SU-DHL-6 (cell line): Measurements from ENCODE around the gene IQCF6.

Experiments
- H2AFZ ChIP-seq: fragments of 200-600 bp; sonication (generic); 2 replicates; pipeline ENCODE4 v1.6.1; 2014; ENCODE audit warnings: low read depth, mild to moderate bottlenecking, moderate library complexity, mixed read lengths, antibody characterized with exemption, low read length; ENCODE audit not compliant: severe bottlenecking
- H3F3A ChIP-seq: fragments of 200-600 bp; shearing (Covaris generic); 2 replicates; pipeline ENCODE4 v1.6.0; 2016; ENCODE audit warnings: antibody characterized with exemption, mild to moderate bottlenecking; ENCODE audit not compliant: insufficient read depth
- H3K27ac ChIP-seq: fragments of 200-600 bp; sonication (generic); 2 replicates; pipeline ENCODE4 v1.5.1; 2016; ENCODE audit warnings: low read depth, mild to moderate bottlenecking, low read length, moderate library complexity, mixed read lengths
- H3K27me3 ChIP-seq: fragments of 200-600 bp; sonication (generic), shearing (Covaris generic); 2 replicates; pipeline ENCODE4 v1.6.0; 2014; ENCODE audit warnings: mild to moderate bottlenecking, low read length
- H3K36me3 ChIP-seq: fragments of 200-600 bp; sonication (generic); 2 replicates; pipeline ENCODE4 v1.6.1; 2014; ENCODE audit warnings: mild to moderate bottlenecking, low read length, mixed read lengths
- H3K4me2 ChIP-seq: fragments of 300-600, 200-600 bp; shearing (Covaris generic), sonication (generic); 2 replicates; pipeline ENCODE4 v1.6.0; 2014; ENCODE audit warnings: low read length, low read depth, mild to moderate bottlenecking; ENCODE audit not compliant: poor library complexity, severe bottlenecking
- H3K4me3 ChIP-seq: fragments of 200-600 bp; sonication (generic); 2 replicates; pipeline ENCODE4 v1.5.1; 2014; ENCODE audit warnings: antibody characterized with exemption, low read length, mild to moderate bottlenecking, mixed read lengths; ENCODE audit not compliant: insufficient read depth, poor library complexity, severe bottlenecking
- H3K79me2 ChIP-seq: fragments of 200-600 bp; sonication (generic); 2 replicates; pipeline ENCODE4 v1.6.1; 2014; ENCODE audit warnings: mild to moderate bottlenecking, low read length, moderate library complexity; ENCODE audit not compliant: insufficient read depth
- H3K9ac ChIP-seq: fragments of 200-600 bp; sonication (generic); 2 replicates; pipeline ENCODE4 v1.7.0; 2014; ENCODE audit warnings: mild to moderate bottlenecking, low read length
- H3K9me2 ChIP-seq: fragments of 200-600 bp; sonication (generic); replicated peaks from 2 replicates; pipeline ENCODE4 v1.6.1; 2014; ENCODE audit warnings: low read length; ENCODE audit not compliant: insufficient read depth
- H3K9me3 ChIP-seq: fragments of 200-600 bp; sonication (generic); 2 replicates; pipeline ENCODE4 v1.6.1; 2014; ENCODE audit warnings: low read length, mixed read lengths; ENCODE audit not compliant: insufficient read depth
- H4K20me1 ChIP-seq: fragments of 200-600 bp; sonication (generic); 2 replicates; pipeline ENCODE4 v1.6.1; 2014; ENCODE audit warnings: low read depth, mild to moderate bottlenecking, antibody characterized with exemption, low read length, moderate library complexity, mixed read lengths
- EZH2phosphoT487 ChIP-seq: fragments of 200-600 bp; sonication (generic), shearing (Covaris generic); conservative IDR thresholded peaks from 2 replicates; pipeline ENCODE4 v1.6.1; 2018; ENCODE audit warnings: mild to moderate bottlenecking, antibody characterized with exemption, low read length, moderate library complexity, mixed read lengths
- TF ChIP-seq, protein P1 (sequence below): fragments of 200-600 bp; sonication (generic); IDR thresholded peaks from one replicate; pipeline ENCODE4 v1.5.1; 2017; ENCODE audit warnings: antibody characterized with exemption, mild to moderate bottlenecking, low read length, moderate library complexity; ENCODE audit not compliant: insufficient read depth, poor library complexity, severe bottlenecking

The IQCF6 gene

GRCh38 chr3:51819151-51819550, 40.1 kb upstream of the IQCF6 start:
- Histone ChIP-seq H3K9me2 (no peaks in the 10 kb centered on the region), H3K4me3 (no peak overlapping the region), H3K4me2 (no peak overlapping the region), H3K36me3 (no peaks in the 10 kb centered on the region), H3K27me3 (peaks cover 3% of the 10 kb centered on the region; the same call in 1 of the 2 replicates), H2AFZ (no peak overlapping the region), H3K9me3 (no peaks in the 10 kb centered on the region), H3K79me2 (no peaks in the 10 kb centered on the region), H3K27ac (no peak overlapping the region), H3F3A (no peaks in the 10 kb centered on the region), H4K20me1 (no peaks in the 10 kb centered on the region), H3K9ac (no peak overlapping the region)
- TF ChIP-seq, protein P1, sequence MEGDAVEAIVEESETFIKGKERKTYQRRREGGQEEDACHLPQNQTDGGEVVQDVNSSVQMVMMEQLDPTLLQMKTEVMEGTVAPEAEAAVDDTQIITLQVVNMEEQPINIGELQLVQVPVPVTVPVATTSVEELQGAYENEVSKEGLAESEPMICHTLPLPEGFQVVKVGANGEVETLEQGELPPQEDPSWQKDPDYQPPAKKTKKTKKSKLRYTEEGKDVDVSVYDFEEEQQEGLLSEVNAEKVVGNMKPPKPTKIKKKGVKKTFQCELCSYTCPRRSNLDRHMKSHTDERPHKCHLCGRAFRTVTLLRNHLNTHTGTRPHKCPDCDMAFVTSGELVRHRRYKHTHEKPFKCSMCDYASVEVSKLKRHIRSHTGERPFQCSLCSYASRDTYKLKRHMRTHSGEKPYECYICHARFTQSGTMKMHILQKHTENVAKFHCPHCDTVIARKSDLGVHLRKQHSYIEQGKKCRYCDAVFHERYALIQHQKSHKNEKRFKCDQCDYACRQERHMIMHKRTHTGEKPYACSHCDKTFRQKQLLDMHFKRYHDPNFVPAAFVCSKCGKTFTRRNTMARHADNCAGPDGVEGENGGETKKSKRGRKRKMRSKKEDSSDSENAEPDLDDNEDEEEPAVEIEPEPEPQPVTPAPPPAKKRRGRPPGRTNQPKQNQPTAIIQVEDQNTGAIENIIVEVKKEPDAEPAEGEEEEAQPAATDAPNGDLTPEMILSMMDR = no peak
- no peak for TF ChIP-seq EZH2phosphoT487

DNA sequence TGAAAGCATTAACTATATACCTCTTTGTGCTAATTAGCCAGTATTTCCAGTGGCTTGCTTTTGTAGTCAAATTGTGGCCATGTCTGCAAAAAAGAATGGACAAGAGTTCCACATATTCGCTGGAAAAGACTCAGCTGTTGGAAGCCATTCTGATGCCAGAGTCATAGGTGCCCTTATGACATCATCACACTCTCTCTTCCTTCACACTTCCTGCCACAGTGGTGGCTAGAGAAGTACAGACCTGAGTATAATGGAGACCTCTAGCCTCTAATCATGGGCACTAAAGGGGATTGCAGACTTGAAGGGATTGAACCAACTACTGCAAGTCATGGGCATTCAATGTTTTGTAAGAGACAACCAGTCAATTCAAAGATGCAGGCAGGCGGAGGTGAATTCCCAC, 38.3 kb upstream of the IQCF6 start:
- no peaks in the 10 kb centered on the region for H3K36me3 ChIP-seq
- H3K4me3 ChIP-seq = no peak overlapping the region
- H3F3A ChIP-seq = no peaks in the 10 kb centered on the region
- no peak overlapping the region for H3K9ac ChIP-seq
- TF ChIP-seq EZH2phosphoT487 = no peak
- TF ChIP-seq, protein P1 = no peak
- H3K79me2 ChIP-seq = no peaks in the 10 kb centered on the region
- H3K27ac ChIP-seq = no peak overlapping the region
- no peak overlapping the region for H2AFZ ChIP-seq
- no peak overlapping the region for H3K4me2 ChIP-seq
- H3K27me3 ChIP-seq = peaks cover 3% of the 10 kb centered on the region; the same call in 1 of the 2 replicates
- H3K9me2 ChIP-seq = no peaks in the 10 kb centered on the region
- H3K9me3 ChIP-seq = no peaks in the 10 kb centered on the region
- no peaks in the 10 kb centered on the region for H4K20me1 ChIP-seq

DNA sequence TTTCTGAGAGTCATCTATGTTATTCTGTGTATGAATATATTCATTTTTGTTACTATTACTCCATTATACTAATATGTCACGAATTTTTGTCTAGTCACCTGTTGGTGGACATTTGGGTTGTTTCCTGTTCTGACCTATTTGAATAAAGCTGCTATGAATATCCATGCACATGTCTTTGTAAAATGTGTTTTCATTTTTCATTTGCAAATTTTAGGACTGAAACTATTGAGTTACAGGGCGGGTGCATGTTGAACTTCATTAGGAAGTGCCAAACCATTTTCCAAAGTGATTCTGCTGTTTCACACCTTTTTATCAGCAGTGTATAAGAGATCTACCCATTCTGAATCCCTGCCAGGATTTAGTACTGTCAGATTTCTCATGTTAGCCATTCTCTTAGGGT, 37.7 kb upstream of the IQCF6 start:
- no peak overlapping the region for H3K4me2 ChIP-seq
- no peaks in the 10 kb centered on the region for H3K9me3 ChIP-seq
- no peak overlapping the region for H3K9ac ChIP-seq
- no peaks in the 10 kb centered on the region for H3K9me2 ChIP-seq
- H3K4me3 ChIP-seq = no peak overlapping the region
- H3K36me3 ChIP-seq = no peaks in the 10 kb centered on the region
- no peaks in the 10 kb centered on the region for H3F3A ChIP-seq
- TF ChIP-seq, protein P1 = no peak
- no peak for TF ChIP-seq EZH2phosphoT487
- H4K20me1 ChIP-seq = no peaks in the 10 kb centered on the region
- H2AFZ ChIP-seq = no peak overlapping the region
- H3K79me2 ChIP-seq = no peaks in the 10 kb centered on the region
- peaks cover 3% of the 10 kb centered on the region; the same call in 1 of the 2 replicates for H3K27me3 ChIP-seq
- no peak overlapping the region for H3K27ac ChIP-seq

DNA sequence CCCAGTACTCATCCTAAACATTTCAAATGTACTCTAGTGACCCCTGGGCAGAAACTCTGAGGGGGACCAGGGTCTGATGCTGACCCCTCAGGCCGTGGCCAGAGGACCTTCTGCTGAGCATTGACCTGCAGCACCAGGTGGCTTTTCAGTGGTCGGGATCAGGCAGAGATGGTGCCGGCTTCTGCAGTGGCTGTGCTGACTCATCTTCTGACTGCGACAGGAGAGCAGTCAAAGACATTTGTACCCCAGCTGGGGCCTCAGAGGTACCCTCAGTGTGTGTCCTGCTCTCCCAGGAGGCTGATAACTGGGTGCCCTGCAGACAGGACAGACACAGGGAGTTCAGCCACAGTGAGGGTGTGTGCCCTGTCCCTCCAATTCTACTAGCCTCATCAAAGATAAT, 36.6 kb upstream of the IQCF6 start:
- no peak overlapping the region for H3K4me3 ChIP-seq
- H3K27me3 ChIP-seq = peaks cover 3% of the 10 kb centered on the region; the same call in 1 of the 2 replicates
- H3K27ac ChIP-seq = no peak overlapping the region
- H2AFZ ChIP-seq = no peak overlapping the region
- no peaks in the 10 kb centered on the region for H3F3A ChIP-seq
- no peaks in the 10 kb centered on the region for H4K20me1 ChIP-seq
- no peaks in the 10 kb centered on the region for H3K9me2 ChIP-seq
- H3K4me2 ChIP-seq = no peak overlapping the region
- TF ChIP-seq, protein P1 = no peak
- no peak for TF ChIP-seq EZH2phosphoT487
- H3K9me3 ChIP-seq = no peaks in the 10 kb centered on the region
- no peaks in the 10 kb centered on the region for H3K36me3 ChIP-seq
- H3K9ac ChIP-seq = no peak overlapping the region
- no peaks in the 10 kb centered on the region for H3K79me2 ChIP-seq
